GM12878 (cell line): ENCODE measurements around the gene SS18. TPM values are rescaled to one million over a fixed set of nuclear protein-coding genes. Genes with fewer than 3 reads are reported as not detected.

Source experiments
- ATAC-seq: fragments of 200-7000 bp; cut with Tn5 transposase; 3 replicates; pipeline ENCODE4 v1.9.1; 2020; ENCODE audit warnings: mild to moderate bottlenecking, moderate library complexity
- BruUV-seq: library from RNA; stranded (reverse); fragments of 400-500 nt; replicated peaks from 2 replicates; lab custom pipeline; 2021; lab: Mats Ljungman, UMichigan
- CTCF ChIA-PET: fragments of 300-600 bp; sonication (Branson Sonifier 250); formaldehyde crosslinking; extraction: SDS; loops from one replicate; lab custom pipeline; 2021; ENCODE audit warnings: inconsistent platforms; lab: Yijun Ruan, JAX
- POLR2A ChIA-PET: fragments of 350-600 bp; formaldehyde crosslinking; extraction: SDS; loops from one replicate; lab custom pipeline; 2021; ENCODE audit warnings: inconsistent platforms; lab: Charles Lee
- RAD21 ChIA-PET: fragments of 300-600 bp; sonication (Branson Sonifier 250); formaldehyde crosslinking; loops from one replicate; lab custom pipeline; 2023; ENCODE audit warnings: antibody characterized with exemption; ENCODE audit not compliant: unreplicated experiment; lab: Charles Lee
- SMC1A ChIA-PET: fragments of 300-600 bp; sonication (Branson Sonifier 250); formaldehyde crosslinking; loops from one replicate; lab custom pipeline; 2023; ENCODE audit not compliant: unreplicated experiment, uncharacterized antibody; lab: Charles Lee
- DNase-seq: peaks from one replicate; pipeline ENCODE4 v3.0.0-alpha.2; 2011; ENCODE audit warnings: low read depth, low spot score
- FAIRE-seq: peaks from 3 replicates; lab custom pipeline; 2011; peaks lifted over from hg19 to GRCh38; lab: Jason Lieb, UNC
- H2AFZ ChIP-seq: 2 replicates; pipeline ENCODE4 v1.6.0; 2011; ENCODE audit warnings: low read depth, low read length, control low read depth; ENCODE audit not compliant: control insufficient read depth
- H3K27ac ChIP-seq: 2 replicates; pipeline ENCODE4 v1.5.1; 2011; ENCODE audit warnings: control low read depth; ENCODE audit not compliant: control insufficient read depth, insufficient read depth
- H3K27me3 ChIP-seq, 2 experiments: replicated peaks in 1 of 2; 2 replicates each; pipeline versions ENCODE4 v1.6.0 to v1.6.1; 2011; ENCODE audit warnings: low read length in 1 of 2; ENCODE audit not compliant: control insufficient read depth in 2 of 2, insufficient read depth in 2 of 2
- H3K36me3 ChIP-seq, 2 experiments: 2 replicates each; pipeline ENCODE4 v1.5.1; 2011; ENCODE audit warnings: low read length in 1 of 2; ENCODE audit not compliant: control insufficient read depth in 2 of 2, insufficient read depth in 2 of 2
- H3K4me1 ChIP-seq: 2 replicates; pipeline ENCODE4 v1.6.1; 2011; ENCODE audit warnings: mild to moderate bottlenecking, low read length, moderate library complexity, mixed read lengths; ENCODE audit not compliant: control insufficient read depth, insufficient read depth
- H3K4me2 ChIP-seq: 2 replicates; pipeline ENCODE4 v1.6.0; 2011; ENCODE audit warnings: control low read depth; ENCODE audit not compliant: control insufficient read depth, insufficient read depth
- H3K4me3 ChIP-seq: fragments of 200-600 bp; sonication (generic); 2 replicates; pipeline ENCODE4 v1.5.1; 2016
- H3K79me2 ChIP-seq: 2 replicates; pipeline ENCODE4 v1.6.0; 2011; ENCODE audit warnings: low read length; ENCODE audit not compliant: control insufficient read depth, insufficient read depth
- H3K9ac ChIP-seq: 2 replicates; pipeline ENCODE4 v1.8.0; 2011; ENCODE audit warnings: low read length, control low read depth, mixed read lengths; ENCODE audit not compliant: control insufficient read depth, insufficient read depth
- H3K9me3 ChIP-seq: replicated peaks from 3 replicates; pipeline ENCODE4 v1.5.1; 2011; ENCODE audit warnings: mild to moderate bottlenecking, low read length; ENCODE audit not compliant: control insufficient read depth, insufficient read depth
- H4K20me1 ChIP-seq: 2 replicates; pipeline ENCODE4 v1.6.0; 2011; ENCODE audit not compliant: control insufficient read depth, insufficient read depth
- ATF3 ChIP-seq: IDR thresholded peaks from 2 replicates; pipeline ENCODE4 v1.6.1; 2011; ENCODE audit warnings: low read depth, mild to moderate bottlenecking, low read length, moderate library complexity, borderline replicate concordance; ENCODE audit errors: extremely low read depth
- CHD2 ChIP-seq: IDR thresholded peaks from 2 replicates; pipeline ENCODE4 v1.6.1; 2011; ENCODE audit warnings: low read depth, low read length, improper control_type of control experiment, borderline replicate concordance
- CUX1 ChIP-seq: IDR thresholded peaks from 2 replicates; pipeline ENCODE4 v1.6.1; 2012; ENCODE audit warnings: improper control_type of control experiment, low read depth, low read length; ENCODE audit not compliant: insufficient replicate concordance
- E2F4 ChIP-seq: IDR thresholded peaks from 2 replicates; pipeline ENCODE4 v1.6.1; 2012; ENCODE audit warnings: low read depth, low read length, improper control_type of control experiment
- EP300 ChIP-seq, 2 experiments: fragments of 150-350 bp in 1 of 2; IDR thresholded peaks; 2 replicates each; pipeline ENCODE4 v1.6.1; 2011 to 2012; ENCODE audit warnings: low read depth in 2 of 2, low read length in 2 of 2, borderline replicate concordance in 1 of 2, improper control_type of control experiment in 1 of 2, inconsistent platforms in 1 of 2; ENCODE audit not compliant: control insufficient read depth in 1 of 2
- GABPA ChIP-seq: IDR thresholded peaks from 2 replicates; pipeline ENCODE4 v1.6.1; 2014; ENCODE audit warnings: antibody characterized with exemption, low read depth, mild to moderate bottlenecking, inconsistent platforms
- HDGF ChIP-seq: fragments of 450-650 bp; IDR thresholded peaks from 2 replicates; pipeline ENCODE4 v1.6.1; 2016; ENCODE audit warnings: antibody characterized with exemption
- MLLT1 ChIP-seq: fragments of 450-650 bp; IDR thresholded peaks from 2 replicates; pipeline ENCODE4 v1.6.1; 2016; ENCODE audit warnings: mild to moderate bottlenecking
- NFIC ChIP-seq: IDR thresholded peaks from 2 replicates; pipeline ENCODE4 v1.6.1; 2012; ENCODE audit warnings: low read depth, mild to moderate bottlenecking, inconsistent platforms, low read length, moderate library complexity
- NR2C2 ChIP-seq: IDR thresholded peaks from 2 replicates; pipeline ENCODE4 v1.6.1; 2011; ENCODE audit warnings: borderline replicate concordance, low read depth; ENCODE audit not compliant: control insufficient read depth, insufficient read length
- PAX5 ChIP-seq: IDR thresholded peaks from 2 replicates; pipeline ENCODE4 v1.6.1; 2011; ENCODE audit warnings: low read depth, low read length, borderline replicate concordance
- PBX3 ChIP-seq: IDR thresholded peaks from 2 replicates; pipeline ENCODE4 v1.6.1; 2011; ENCODE audit warnings: mild to moderate bottlenecking, low read depth, low read length, moderate library complexity; ENCODE audit not compliant: insufficient replicate concordance
- STAT1 ChIP-seq: fragments of 450-650 bp; conservative IDR thresholded peaks from 2 replicates; pipeline ENCODE4 v1.6.1; 2014; ENCODE audit warnings: antibody characterized with exemption, mild to moderate bottlenecking
- TCF12 ChIP-seq: IDR thresholded peaks from 2 replicates; pipeline ENCODE4 v1.6.1; 2011; ENCODE audit warnings: low read depth, mild to moderate bottlenecking, low read length
- WRNIP1 ChIP-seq: IDR thresholded peaks from 2 replicates; pipeline ENCODE4 v1.6.1; 2011; ENCODE audit warnings: low read depth, low read length, improper control_type of control experiment, borderline replicate concordance
- WGBS: methylation state at CpG from one replicate; pipeline ENCODE4 v1.1.6; 2016; ENCODE audit warnings: low lambda C conversion rate; ENCODE audit not compliant: insufficient replicate concordance, insufficient coverage; ENCODE audit errors: missing lambda C conversion rate; 5-methylcytosine and 5-hydroxymethylcytosine counted together
- in situ Hi-C: fragments of 300-500 bp; cut with MboI; formaldehyde crosslinking; loops from 9 replicates; pipeline ENCODE4 v1.14.3; 2018; ENCODE audit warnings: mixed read lengths
- intact Hi-C: fragments of 100-400 bp; cut with micrococcal nuclease; formaldehyde crosslinking; loops from one replicate; pipeline ENCODE4 v1.14.2; 2022; ENCODE audit not compliant: unreplicated experiment
- polyA plus RNA-seq, 11 experiments: library from polyadenylated mRNA; depleted of rRNA in 4 of 11; unstranded in 6 of 11; stranded (reverse) in 5 of 11; fragments of >200 nt; fragmentation: Nextera tagmentation in 4 of 11; fragmentation: Illumina TruSeq in 1 of 11; extraction: Ambion mirVana in 4 of 11; extraction: Trizol in 1 of 11; gene quantifications; 1 replicate in 1 of 11; 2 replicates in 10 of 11; pipeline versions ENCODE4 v1.2.1 to v1.2.3, GENCODE V29; 2011 to 2016; ENCODE audit warnings: inconsistent platforms in 2 of 11, missing spikeins in 2 of 11, low read depth in 1 of 11
- total RNA-seq, 4 experiments: library from RNA; depleted of rRNA in 3 of 4; stranded (reverse); fragments of >200 nt in 3 of 4; fragmentation: Illumina TruSeq in 1 of 4; extraction: Trizol in 1 of 4; gene quantifications; 2 replicates each; pipeline versions ENCODE4 v1.2.1 to v1.2.3, GENCODE V29; 2013 to 2021

Gene SS18
- total and polyA plus RNA-seq, 10 of the 15 experiments (the other 5 are each of a cell fraction or from before 2014, with no cell fraction given): 16.6 to 153 (median 81.8) TPM

- in situ Hi-C loops (no loop called here), intact Hi-C loops (no loop called here)
- 23% methylated on average over 1 of the region's 1 CpG for WGBS
- ChIA-PET RAD21 (no interaction called here), POLR2A (no interaction called here), CTCF (interaction anchor here (0.8 kb wide), 1 partner anchor 185 kb away, joined by 3 read pairs; no protein-coding TSS in a partner anchor), SMC1A (interaction anchor here (1.5 kb wide), 1 partner anchor 33 kb away, joined by 3 read pairs; no protein-coding TSS in a partner anchor)
- ATAC-seq (no peak), FAIRE-seq (no peak), DNase-seq (no peak)
- Histone ChIP-seq H3K27me3 (no peaks in the 10 kb centered on the region; a peak in 1 of 4 replicates), H3K9me3 (no peaks in the 10 kb centered on the region), H3K9ac (no peak overlapping the region), H4K20me1 (no peaks in the 10 kb centered on the region), H3K79me2 (no peaks in the 10 kb centered on the region), H3K4me2 (no peak overlapping the region), H3K4me3 (no peak overlapping the region), H3K36me3 (no peaks in the 10 kb centered on the region), H3K27ac (no peak overlapping the region), H3K4me1 (no peaks in the 10 kb centered on the region), H2AFZ (no peak overlapping the region)
- BruUV-seq: no TSS peak
- TF ChIP-seq NR2C2 (no peak), EP300 (IDR thresholded peaks at IDR 0.05; ENCODE audit: borderline replicate concordance in 1 of 2, control insufficient read depth in 1 of 2, low read depth in 2 of 2, low read length in 2 of 2) (no peak), HDGF (no peak), PBX3 (no peak), CUX1 (no peak), STAT1 (no peak), ATF3 (no peak), PAX5 (no peak), TCF12 (no peak), WRNIP1 (no peak), NFIC (no peak), CHD2 (no peak), E2F4 (no peak), MLLT1 (no peak), GABPA (no peak)
Measured at GRCh38 chr18:26121476-26121875, 31.1 kb upstream of the SS18 start.
